Measurements from ENCODE around the gene SQOR.

- TF ChIP-seq CTCF (conservative IDR thresholded peaks at IDR 0.05 in 1 of 2, IDR thresholded peaks at IDR 0.05 in 1 of 2; ENCODE audit: extremely low read depth in 1 of 2, insufficient read depth in 1 of 2, low read depth in 1 of 2, low read length in 2 of 2) (no peak), EZH2 (IDR thresholded peaks at IDR 0.05; ENCODE audit: borderline replicate concordance, low read length) (no peak)
These were observed 29.6 kb downstream of the SQOR start for GRCh38 chr15:45664451-45664850.
